Ovary (tissue), 3 donors: ENCODE data around the gene PRDM16.

ENCODE experiments used
- CTCF ChIP-seq, 3 donors: fragments of 450-650 bp in 2 of 3; fragments of 200-600 bp in 1 of 3; IDR thresholded peaks; one replicate each; pipeline versions ENCODE4 v1.5.1 to v1.8.0; 2016 to 2022; ENCODE audit warnings: antibody characterized with exemption in 3 of 3, mild to moderate bottlenecking in 1 of 3
- EP300 ChIP-seq: sonication (generic); formaldehyde crosslinking; IDR thresholded peaks from one replicate; pipeline ENCODE4 v1.6.1; 2017; ENCODE audit warnings: antibody characterized with exemption
- POLR2A ChIP-seq: fragments of 450-650 bp; IDR thresholded peaks from one replicate; pipeline ENCODE4 v1.6.1; 2017; ENCODE audit warnings: antibody characterized with exemption, mild to moderate bottlenecking, moderate library complexity
- donor health status: DM: no; HTN: no; CAD: no.

GRCh38 chr1:3363023-3363422 lies 294.0 kb downstream of the PRDM16 start:
- TF ChIP-seq POLR2A (no peak), CTCF (IDR thresholded peaks at IDR 0.05) (no peak), EP300 (no peak)
